HG02571 (cell line): ENCODE measurements around the gene ALDH4A1.
"Not testable (repeated sequence)": the region's sequence is repeated elsewhere in the genome, so short reads cannot be mapped to it uniquely, and the experiment has no call there.

Experiments used
- ATAC-seq: cut with Tn5 transposase; IDR thresholded peaks from one replicate; pipeline ENCODE4 v1.9.1; 2021; ENCODE audit warnings: mild to moderate bottlenecking, moderate library complexity; ENCODE audit not compliant: unreplicated experiment

ALDH4A1 gene

DNA sequence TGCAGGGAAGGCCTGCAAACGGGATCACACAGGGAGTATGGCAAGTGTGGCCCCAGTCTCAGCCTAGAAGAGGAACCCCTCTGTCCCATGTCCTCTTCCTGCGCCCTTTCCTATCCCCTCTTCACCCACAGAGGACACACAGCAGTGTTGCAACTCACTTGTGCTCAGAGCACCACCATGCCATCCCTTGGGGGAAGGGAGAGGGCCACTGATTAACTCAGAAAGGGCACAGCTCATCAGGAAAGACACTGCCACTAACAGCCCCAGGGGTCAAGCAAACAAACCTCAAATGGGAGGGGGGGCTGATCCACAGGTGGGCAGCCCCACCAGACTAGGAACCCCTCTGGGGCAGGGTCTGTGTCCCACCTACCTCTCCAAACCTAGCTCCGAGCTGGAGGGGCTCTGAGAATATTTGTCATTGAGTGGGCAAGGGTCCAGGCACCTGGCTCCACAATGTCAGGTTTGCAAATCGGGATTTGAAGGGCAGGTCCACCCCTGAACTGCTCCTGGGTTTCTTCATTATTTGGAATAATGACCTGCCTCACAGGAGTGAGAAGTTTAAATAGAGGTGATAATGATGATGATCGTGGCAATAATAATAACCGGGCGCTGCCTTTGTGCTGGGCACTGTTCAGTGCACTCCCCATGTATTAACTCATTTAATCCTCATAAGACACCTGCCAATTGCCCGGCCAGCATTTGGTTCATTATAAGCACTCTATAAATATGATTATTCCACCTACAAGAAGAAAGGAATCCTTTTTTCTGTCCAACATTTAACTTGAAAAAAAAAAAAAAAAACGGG is 1.0 kb downstream of the ALDH4A1 start:
- no peak for ATAC-seq

DNA sequence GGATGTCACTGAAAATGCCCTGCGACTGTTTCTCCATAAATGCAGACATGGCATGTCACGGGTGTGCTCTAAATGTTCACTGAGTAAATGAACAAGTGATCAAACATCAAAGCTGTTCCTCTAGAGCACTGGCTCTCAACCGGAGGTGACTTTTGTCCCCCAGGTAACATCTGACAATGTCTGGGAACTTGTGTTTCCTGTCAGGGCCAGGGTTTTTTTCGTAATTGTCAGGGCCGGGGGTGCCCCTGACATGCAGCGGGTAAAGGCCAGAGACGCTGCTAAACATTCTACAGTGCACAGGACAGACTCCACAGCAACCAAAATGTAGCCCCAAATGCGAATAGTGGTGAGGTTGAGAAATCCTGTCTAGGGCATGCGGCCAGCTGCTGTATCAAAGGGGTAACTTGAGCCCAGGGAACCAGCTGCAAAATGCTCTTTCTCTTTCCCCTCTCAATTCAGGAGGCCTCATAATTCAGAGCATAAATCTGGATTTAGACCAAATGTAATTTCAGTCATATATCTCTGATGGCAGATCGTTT is 2.0 kb downstream of the ALDH4A1 start:
- ATAC-seq = no peak

DNA sequence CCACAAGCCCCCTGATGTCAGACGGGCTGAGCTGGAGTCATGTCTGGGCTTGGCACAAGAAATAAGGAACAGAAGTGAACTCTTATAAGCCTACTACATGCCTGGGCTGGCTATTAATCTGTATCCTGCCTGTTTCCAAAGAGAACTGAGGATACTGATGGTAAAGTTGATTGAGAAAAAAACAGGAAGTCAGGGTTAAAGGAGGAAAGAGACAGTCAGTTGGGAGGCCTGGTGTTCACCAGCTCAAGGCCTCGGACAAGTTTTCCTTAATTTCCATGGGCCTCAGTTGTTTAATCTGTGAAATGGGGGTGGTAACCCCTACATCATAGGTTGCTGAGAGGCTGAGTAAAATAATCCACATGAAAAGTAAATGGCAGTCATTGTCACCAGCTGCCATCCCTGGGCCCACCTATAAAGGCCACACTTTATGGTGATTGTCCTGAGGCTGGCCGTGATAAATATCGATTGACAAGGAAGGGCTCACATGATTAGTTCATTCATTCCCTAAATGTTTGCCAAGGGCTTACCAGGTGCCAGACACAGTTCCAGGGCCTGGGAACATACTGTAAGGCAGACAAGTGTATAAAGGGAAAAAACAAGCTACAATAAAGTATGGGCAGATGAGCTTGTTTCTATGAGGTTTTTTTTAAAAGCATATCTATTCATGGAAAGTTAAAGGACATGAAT is 2.8 kb downstream of the ALDH4A1 start:
- ATAC-seq = no peak

DNA sequence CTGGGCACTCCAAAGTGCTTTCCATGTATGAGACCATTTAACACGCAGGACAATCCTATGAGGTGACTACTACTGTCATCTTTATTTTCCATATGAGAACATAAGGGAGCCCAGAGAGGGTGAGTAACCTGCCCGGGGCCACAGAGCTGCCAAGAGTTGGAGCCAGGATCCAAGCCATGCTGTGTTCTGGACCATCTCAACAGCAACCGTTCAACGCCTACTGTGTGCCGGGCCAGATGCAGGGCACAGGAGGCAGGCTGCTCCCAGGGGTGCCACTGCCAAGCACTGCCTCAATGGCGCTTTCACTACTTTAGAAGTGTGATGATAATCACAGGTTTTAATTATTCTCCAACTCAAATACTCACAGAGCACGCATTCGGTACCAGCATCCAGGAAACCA is 3.8 kb downstream of the ALDH4A1 start:
- no peak for ATAC-seq

- no peak for ATAC-seq
These were observed 7.0 kb downstream of the ALDH4A1 start for GRCh38 chr1:18895317-18895716.

DNA sequence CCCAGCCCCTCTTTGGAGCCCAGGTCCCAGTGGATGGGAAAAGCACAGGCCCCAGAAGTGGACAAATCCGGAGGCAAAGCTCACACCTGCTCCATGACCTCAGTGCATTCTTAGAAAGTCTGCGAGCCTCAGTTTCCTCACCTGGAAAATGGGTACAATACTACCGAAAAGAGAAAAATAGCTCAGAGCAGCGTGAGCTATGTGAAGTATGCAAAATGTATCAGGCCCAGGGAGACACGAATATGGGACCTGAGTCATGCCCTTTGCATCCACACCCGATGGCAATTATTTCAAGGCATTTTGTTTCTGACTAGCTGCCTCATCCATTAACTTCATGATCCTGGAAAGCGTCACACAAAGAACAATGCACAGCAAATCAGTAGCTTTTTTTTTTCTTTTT is 9.2 kb downstream of the ALDH4A1 start:
- no peak for ATAC-seq

DNA sequence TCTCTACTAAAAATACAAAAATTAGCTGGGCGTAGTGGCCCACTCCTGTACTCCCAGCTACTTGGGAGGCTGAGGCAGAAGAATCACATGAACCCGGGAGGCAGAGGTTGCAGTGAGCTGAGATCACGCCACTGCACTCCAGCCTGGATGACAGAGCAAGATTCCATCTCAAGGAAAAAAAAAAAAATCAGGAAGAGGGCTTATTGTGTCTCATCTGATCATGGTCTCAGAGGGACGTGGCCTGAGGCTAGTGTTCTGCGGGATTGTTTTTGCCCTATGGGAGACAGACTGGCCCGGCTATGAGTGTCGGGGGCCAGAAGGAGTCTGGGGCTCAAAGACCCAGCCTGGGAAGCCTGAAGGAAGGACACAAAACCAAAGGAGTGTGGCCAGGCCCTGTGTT is 10.5 kb downstream of the ALDH4A1 start:
- not testable (repeated sequence) for ATAC-seq

DNA sequence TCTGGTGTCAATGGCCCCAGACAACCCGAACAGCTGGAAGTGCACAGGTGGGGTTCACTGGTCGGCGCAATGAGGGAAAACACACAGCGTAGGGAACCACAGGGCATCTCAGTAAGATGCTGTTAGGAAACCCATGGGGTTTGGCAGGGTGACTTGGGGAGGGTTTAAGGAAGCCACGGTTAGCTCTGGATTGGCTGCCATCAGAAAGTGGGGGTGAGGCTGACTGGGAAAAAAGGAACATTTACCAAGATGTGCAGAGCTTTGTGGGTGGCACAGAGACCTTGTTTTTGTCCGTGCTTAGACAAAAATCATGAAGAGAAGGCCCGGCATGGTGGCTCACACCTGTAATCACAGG is 11.0 kb downstream of the ALDH4A1 start:
- no peak for ATAC-seq

DNA sequence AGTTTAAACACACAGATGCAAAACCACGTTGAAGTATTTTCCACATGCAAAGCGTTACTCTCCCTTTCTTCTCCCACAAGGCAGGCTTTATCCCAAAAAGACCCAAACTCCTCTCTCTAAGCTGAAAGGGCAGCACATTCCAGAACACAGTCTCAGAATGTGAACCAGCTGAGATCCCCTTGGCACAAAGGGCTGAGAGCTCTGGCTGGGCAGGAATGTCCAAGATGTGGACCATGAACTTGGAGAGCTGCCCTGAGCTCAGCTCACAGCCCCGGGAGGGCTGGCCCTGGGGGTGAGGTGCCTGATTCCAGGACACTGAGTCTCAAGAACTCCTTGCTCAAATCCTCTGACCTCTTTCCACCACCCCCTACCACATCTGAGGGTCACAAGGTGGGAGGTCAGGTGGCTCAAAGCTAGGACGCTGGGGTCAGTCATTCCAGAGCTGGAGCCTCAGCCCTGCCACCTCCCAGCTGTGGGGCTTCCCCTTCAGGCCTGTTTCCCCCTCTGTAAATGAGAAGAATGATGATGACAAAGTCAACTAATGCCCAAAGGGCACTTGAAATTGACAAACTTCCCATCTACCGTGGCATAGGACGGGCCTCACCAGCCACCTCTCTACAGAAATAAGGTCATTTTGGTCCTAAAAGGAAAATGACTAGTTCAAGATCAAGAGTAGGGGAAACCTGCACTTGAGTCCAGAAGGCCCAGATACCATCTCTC is 11.5 kb downstream of the ALDH4A1 start:
- no peak for ATAC-seq

DNA sequence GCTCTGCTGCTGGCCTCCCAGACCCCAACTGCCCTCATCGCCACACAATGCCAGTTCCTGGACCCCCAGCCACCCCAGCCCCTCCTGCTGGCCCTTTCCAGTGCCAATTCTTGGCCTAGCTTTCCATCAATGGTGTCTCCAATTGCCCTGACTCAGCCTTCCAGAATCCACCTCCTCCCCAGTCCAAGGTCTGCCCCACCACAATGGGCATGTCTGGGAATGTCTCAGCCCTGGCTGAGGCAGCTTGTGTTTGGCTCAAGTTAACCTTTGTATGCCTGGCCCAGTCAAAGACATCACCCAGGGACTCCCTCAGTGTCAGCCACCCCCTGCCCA is 16.4 kb downstream of the ALDH4A1 start:
- no peak for ATAC-seq

DNA sequence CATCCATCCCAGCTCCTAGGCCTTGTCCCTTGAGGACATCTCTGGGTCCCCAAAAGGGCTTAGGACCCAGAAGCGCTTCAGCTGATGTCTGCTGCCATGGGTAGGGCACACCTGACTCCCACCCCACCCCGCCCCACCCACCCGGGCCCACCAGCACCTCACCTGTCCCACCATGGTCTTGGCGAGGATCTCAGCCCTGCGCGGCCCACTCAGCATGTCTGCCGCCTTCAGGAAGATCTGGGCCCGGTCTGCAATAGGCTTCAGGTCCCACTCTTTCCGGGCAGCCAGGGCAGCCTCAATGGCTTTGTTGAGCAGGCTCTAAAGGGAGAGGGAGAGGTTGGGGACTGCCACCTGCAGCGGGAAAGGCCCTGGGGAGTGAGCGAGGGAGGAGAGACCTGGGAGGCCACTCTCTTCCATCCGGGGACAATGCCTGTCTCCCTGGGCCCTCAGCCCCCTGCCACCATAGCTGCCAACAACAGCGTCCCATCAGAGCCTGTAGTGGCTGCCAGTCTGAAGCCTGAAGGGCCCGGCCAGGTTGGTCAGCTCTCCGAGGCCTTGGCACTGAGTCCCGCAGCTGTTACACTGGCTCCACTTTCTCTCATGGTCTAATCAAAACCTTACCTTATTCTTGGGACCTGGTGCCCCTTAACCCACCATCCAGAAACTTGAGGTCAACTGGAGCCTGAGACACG is 16.9 kb downstream of the ALDH4A1 start:
- ATAC-seq = no peak

- ATAC-seq = no peak
These were observed 17.6 kb downstream of the ALDH4A1 start for GRCh38 chr1:18884727-18885126.

DNA sequence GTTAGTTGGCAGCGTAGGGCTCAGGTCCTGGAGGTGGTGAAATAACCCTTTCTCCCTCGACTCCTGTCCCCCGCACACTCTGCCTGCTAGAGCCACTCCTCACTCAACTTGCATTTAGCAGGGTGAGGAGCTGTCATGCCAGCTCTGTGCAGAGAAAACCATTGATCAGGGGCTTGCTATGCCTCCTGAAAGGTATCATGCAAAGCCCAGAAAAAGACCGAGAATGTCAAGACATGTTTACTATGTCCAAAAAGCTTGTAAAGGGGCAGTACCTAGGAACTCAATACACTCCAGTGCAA is 18.0 kb downstream of the ALDH4A1 start:
- ATAC-seq = no peak

GRCh38 chr1:18883636-18884418 is 18.5 kb downstream of the ALDH4A1 start:
- ATAC-seq = no peak

DNA sequence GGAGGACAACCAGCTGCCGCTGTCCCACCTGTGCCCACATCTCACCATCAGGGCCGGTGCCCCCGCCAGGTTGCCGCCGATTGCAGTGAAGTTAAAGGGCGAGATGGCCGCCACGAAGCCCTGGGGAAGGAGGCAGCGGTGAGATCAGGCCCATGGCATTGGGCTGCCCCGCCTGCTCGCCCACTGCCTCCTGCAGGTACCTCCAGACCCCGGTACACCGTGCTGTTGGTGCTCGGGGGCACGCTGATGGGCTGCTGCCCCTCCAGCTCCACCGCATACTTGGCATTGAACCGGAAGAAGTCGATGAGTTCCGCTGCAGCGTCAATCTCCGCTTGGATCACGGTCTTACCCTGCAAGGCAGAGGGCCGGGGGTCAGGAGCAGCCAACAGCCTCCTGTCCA is 19.3 kb downstream of the ALDH4A1 start:
- ATAC-seq = no peak

DNA sequence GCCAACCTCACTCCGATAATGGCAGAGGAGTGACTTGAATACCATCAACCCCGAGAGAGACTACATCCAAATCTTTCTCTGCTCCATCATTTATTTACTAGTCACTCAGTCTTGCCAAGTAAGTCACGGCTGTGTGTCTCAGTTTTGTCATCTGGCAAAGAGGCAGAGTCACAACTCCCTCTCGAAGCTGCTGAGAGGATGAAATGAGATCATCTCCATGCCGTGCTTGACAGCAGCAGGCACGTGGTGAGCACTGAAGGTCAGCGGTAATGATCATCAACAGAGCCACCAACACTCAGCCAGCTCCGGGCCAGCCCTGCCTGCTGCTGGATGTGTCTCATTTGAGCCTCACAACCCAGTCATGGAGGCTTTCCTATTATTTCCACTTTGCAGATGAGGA is 19.9 kb downstream of the ALDH4A1 start:
- ATAC-seq = no peak

DNA sequence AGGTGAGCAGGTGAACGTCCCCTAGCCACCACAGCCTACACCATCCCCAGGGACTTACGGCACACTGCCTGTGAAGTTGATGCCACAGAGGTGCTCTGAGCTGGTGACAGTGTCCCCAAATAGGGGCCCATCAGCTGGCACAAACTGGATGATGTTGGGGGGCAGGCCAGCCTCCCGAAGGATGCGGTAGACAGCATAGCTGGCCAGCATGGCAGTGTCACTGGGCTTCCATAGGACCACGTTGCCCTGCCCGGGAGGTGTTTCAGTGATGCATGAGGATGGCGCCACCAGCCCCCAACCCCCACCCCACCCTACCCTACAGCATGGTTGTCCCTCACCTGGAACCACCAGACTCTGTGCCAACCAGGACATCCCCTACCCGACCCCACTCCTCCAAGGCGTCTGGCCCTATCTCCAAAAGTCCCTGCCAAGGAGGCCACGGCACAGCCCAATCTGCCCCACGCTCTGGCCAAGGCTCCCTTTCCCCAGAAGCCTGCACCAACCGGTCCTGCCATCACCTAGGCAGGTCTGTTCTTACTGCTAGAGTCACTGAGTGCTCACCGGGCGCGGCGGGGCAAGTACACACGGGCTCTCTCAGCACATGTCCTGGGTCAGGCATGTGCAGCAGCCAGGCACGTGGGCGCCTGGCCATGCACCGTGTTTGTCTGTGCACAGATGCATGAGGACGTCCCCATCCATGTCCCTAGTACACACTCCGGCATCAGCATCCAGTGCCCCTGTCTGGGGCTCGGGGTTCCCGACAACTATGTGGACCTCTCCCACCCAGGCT is 20.5 kb downstream of the ALDH4A1 start:
- no peak for ATAC-seq

DNA sequence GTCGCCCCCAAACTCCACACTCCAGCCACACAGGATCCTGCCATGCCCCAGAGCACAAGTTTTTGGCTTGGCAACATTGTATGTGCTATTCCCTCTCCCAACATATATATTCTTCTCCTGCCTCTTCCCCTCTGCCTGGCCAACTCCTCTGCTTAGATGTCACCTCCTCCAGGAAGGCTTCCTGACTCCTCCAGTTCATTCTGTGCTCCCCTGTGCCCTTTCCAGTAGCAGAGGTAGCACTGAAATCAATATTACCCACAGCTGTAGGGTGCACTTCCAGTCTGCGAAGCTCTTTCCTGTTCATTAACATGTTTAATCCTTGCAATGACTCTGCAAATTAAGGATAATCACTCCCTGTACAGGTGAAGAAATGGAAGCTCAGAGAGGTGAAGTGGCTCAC is 21.2 kb downstream of the ALDH4A1 start:
- ATAC-seq = no peak

DNA sequence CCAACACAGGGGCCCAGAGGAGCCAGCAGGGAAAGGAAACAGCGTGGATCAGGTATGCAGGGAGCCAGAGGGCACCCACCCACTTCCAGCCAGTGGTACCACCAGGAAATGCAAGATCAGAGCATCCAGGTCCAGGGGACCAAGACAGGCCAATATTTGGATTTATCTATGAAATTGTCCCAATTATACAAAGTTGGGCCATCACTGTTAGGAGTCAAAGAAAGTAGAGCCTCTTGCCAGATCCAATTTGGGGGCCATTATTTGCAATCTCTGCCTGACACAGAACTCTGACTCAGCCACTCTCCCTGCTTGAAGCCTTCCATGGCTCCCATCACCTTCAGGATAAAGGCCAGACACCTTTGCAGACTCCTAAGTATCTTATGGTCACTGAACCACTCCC is 21.8 kb downstream of the ALDH4A1 start:
- no peak for ATAC-seq

DNA sequence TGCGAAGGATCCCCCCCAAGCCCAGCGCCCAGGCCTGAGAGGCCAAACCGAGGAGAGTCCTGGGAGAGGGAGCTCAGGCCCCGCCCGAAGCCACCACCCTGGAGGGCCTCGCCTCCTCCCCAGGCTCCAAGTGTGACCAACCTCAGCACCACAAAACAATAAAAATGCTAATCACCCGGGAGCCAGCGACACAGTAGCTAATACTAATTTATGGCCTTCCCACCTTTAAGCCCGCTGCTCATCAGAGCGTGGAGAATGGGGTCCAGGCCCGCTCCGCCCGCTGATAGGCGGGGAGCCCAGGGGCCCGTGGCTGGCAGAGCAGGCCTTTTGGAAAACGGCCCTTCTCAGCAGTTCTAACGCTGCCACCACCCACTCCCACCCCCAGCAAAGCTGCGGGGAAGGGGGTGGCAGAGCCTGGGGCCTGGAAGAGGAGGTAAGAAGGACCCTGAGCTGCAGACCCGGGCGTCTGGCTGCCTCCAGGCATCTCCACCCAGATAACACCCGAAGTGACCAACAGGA is 22.5 kb downstream of the ALDH4A1 start:
- ATAC-seq = no peak
